Esophagus squamous epithelium (tissue), 4 donors: Measurements from ENCODE around the gene RBFOX1.

Source experiments
- CTCF ChIP-seq, 6 experiments: fragments of 450-650 bp in 4 of 6; fragments of 200-600 bp in 2 of 6; sonication (generic) in 2 of 6; IDR thresholded peaks; one replicate each; pipeline ENCODE4 v1.5.1; 2016 to 2019; ENCODE audit warnings: antibody characterized with exemption in 6 of 6, mild to moderate bottlenecking in 4 of 6, moderate library complexity in 4 of 6
- POLR2A ChIP-seq, 4 donors: fragments of 450-650 bp; IDR thresholded peaks; one replicate each; pipeline ENCODE4 v1.6.1; 2017; ENCODE audit warnings: antibody characterized with exemption in 4 of 4, mild to moderate bottlenecking in 4 of 4, moderate library complexity in 3 of 4

GRCh38 chr16:7331997-7332396, 648 bp upstream of the RBFOX1 start:
- TF ChIP-seq POLR2A (IDR thresholded peaks at IDR 0.05) (no peak), CTCF (IDR thresholded peaks at IDR 0.05) (no peak)
